ENCODE measurements around the gene INO80C.

DNA sequence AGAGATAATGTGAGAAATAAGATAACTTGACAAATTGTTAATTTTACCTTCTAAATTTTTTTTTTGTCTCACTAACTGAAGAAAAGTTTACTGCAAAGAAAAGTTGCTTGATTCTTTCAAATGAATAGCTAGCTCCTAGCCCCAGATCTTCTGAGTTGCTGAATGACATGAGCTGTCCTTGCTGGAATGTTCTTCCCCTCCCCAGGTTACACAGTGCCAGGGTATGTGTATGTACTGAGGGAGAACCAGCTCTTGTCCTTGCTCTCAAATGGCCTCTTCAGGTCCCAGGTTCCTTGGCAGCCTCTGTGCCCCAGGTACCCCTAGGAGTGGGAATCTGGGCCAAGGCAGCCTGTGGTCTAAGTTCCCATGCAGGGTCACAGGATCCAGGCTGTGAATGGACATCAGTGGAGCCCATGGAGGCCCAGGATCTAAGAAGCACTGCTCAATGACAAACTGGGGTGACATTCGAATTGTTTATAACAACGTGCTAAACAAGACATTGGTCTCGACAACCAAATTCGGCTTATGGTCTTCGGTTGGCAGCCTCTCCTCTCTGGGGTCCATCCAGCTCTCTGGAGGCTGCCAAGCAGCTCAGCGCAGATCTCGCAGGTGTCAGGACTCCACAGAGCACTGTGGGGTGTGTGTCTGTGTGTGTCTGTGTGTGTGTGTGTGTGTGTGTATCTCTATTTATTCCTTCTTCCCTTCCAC lies 17.1 kb upstream of the INO80C start:
- TF ChIP-seq ELF4 (IDR thresholded peaks at IDR 0.05) (no peak), SP1 (IDR thresholded peaks at IDR 0.05) (no peak), FOXM1 (IDR thresholded peaks at IDR 0.05; ENCODE audit: borderline replicate concordance) (no peak), CTBP1 (IDR thresholded peaks at IDR 0.05; ENCODE audit: borderline replicate concordance) (no peak)
